GM19099 (cell line): Measurements from ENCODE around the gene MTX1.

ENCODE experiments used
- POLR2A ChIP-seq: IDR thresholded peaks from 3 replicates; pipeline ENCODE4 v1.6.1; 2011; ENCODE audit warnings: low read depth; ENCODE audit not compliant: insufficient read length; ENCODE audit errors: extremely low read depth

MTX1 gene

GRCh38 chr1:155247667-155248553 lies 39.4 kb downstream of the MTX1 start:
- no peak for TF ChIP-seq POLR2A

DNA sequence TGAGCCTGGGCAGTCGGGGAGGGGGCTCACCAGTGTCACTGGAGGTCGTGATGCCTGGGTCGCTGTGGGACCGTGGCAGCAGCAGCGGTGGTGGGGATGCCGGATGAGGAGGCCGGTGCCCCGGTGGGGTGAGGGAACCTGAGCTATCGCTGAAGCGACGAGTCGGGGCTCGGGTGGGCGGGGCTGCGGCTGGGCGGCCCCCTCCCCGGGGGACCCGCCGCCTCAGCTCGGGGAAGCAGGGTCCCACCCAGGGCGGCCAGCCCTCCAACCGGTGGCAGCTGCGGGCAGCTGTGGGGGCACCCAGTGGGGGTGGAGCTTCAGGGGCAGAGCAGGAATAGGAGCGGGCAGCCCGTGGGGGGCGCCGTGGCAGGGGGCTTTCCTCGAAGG lies 41.7 kb downstream of the MTX1 start:
- no peak for TF ChIP-seq POLR2A

DNA sequence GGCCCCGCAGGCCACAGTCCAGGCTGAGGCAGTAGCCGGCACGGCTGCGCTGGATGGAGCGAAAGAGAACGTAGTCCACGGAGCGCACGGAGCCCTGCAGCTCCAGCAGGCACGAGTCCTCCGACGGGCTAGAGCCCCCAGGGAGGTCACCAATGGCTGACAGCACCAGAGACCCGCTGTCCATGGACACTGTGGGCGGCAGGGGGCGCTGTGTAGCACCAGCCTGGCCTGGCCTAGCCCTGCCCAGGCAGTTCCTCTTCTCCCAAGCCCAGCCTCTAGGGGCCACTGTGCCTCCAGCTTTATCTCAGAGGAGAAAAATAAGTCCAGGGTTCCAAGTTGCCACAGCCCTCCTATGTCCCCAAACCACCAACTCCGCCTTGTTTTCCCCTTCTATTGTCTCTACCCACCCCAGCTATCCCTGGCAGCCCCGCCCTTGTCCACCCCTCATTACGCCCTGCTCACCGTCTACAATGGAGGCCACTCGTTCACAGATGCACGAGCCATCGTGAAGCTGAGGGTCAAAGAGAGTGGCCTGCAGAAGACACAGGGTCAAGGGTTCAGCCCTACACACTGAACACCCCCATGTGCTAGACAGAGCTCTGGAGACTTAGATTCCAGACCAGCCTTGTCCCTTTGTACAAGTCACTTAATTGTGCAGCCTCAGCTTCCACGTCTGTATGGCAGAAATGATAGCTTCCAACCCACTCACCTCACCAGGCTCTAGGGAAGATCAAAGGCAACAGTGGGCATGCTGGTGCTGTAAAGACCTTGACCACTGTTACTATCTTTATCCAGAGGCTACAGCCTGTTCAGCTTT lies 42.3 kb downstream of the MTX1 start:
- TF ChIP-seq POLR2A = peak; percentile 41

GRCh38 chr1:155251566-155251965 lies 43.1 kb downstream of the MTX1 start:
- no peak for TF ChIP-seq POLR2A

DNA sequence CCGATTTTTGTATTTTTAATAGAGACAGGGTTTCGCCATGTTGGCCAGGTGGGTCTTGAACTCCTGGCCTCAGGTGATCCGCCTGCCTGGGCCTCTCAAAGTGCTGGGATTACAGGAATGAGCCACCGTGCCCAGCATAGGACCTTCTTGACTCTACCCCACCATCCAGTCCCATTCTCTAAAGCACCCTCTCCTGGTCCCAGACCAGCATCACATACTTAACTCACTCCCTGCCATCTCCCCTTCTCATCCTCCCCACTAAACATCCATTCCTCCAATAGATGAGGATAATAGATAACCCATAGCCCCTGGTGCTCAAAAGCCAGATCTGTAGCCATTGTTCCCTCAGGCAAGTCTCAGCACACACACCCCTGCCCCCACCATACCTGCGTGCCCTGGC lies 44.7 kb downstream of the MTX1 start:
- no peak for TF ChIP-seq POLR2A

DNA sequence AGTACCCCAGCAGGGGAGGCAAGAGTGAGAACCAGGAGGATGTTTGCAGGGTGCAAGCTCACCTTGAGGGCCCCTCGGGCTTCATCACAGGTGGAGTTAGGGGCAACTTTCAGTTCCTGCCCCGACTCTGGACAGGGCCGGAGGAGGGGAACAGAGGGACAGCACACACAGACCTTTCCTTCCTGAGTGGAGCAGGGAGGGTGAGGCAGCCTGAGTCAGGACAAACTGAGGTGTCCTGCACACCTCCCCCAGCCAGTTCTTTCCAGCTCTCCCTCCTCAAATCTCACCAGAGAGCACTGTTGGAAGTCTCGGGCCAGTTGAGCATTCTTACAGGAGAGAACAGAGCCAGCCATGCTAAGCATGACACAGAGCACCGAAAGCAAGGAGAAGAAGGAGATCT lies 45.3 kb downstream of the MTX1 start:
- no peak for TF ChIP-seq POLR2A

DNA sequence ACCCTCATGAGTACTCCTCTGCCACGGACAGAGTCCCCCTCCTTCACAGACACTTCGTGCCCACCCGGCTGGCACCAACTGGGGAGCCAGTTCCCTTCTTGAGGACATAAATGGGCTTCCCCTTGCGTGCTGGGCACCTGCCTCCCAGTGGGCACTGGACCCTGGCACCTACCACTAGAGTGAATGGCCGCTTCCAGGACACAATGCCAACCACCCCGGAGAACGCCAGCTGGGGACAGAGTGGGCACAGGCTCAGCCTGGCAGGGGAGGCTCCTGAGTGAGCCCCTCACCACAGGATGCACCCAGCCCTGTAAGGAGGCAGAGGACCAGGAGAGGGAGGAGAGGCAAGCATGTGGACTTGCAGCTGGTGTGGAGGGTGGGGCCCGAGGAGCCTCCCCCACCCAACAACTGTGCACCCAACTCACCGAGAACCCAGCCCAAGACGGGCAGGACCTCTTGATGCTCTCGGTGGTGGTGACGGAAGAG lies 45.8 kb downstream of the MTX1 start:
- TF ChIP-seq POLR2A = no peak

- TF ChIP-seq POLR2A = no peak
These were observed 46.3 kb downstream of the MTX1 start for GRCh38 chr1:155254714-155255242.

- TF ChIP-seq POLR2A = peak; percentile 63
These were observed 46.9 kb downstream of the MTX1 start, which contains the start of gene ENTREP3 for GRCh38 chr1:155255243-155256007. Gene ENTREP3 (minus strand): TSS chr1:155255483. CDS start chr1:155254877, 606 bp downstream.

GRCh38 chr1:155256058-155256852 lies 47.8 kb downstream of the MTX1 start:
- TF ChIP-seq POLR2A = no peak

DNA sequence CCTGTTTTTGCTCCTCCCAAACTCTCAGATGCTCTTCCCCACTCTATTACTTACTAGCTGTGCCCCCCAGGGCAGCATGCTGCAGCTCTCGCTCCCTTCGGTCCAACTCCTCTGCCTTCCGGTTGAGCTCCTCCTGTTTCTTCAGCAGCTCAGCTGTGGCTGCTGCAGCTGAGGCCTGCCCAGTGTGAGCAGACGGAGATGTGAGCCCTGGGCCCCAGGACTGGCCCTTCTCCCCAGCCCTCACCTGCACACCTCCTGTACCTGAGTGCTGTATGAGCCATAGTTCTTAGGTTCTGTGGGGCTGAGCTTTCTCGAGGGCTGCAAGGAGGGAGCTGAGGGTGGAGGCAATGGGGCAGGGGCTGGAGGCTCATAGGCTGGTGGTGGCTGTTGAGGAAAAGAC lies 51.8 kb downstream of the MTX1 start:
- no peak for TF ChIP-seq POLR2A

- no peak for TF ChIP-seq POLR2A
These were observed 53.0 kb downstream of the MTX1 start for GRCh38 chr1:155261493-155261851.

DNA sequence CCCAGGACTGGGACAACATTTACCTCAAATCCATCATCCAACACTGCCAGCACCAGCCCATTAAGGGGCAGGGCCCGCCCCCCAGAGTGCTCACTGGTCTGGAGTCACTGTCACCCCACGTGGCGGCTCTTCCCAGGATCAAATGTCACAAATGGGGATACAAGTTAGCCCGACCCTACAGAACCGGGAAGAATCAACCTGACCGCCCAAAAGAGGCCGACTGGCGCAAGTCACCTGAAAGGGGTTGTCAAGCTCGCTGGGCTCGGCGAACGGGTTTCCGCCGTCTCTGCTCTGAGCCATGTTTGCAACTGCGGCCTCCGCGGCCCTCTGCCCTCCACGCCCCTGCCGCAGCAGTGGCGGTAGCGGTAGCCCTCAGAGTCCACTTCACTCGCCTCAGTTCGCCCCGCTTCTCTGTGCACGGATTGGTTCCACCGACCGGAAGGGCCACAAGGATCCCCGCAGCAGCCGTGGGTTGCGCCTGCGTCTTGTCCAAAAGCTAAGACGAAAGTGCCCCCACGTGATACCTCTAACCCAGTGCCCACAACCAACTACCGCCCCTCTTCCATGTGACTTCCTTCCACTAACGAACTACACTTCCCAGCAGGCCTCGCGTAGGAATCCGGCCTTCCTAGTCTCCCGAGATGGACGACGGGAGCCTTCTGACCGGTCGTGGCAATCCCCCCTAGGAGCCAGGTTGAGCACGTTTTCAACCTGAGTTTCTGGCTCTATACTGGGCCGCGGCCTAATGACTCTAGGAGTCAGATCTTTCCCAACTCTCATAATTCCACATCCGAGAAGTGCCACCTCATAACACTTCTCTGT lies 53.6 kb downstream of the MTX1 start, which contains the start of gene SCAMP3:
TSS of gene SCAMP3 (minus strand) at position 509 of the 822 bp plus-strand sequence. CDS start at position 300, 209 bp downstream.
- TF ChIP-seq POLR2A = peak; percentile 87
